Stimulated activated CD4-positive, alpha-beta T cell treated with anti-CD3 and anti-CD28 coated beads, TNF-alpha, amount 100 ng/mL, for 24 hours (primary cell): ENCODE data around the gene BTNL2.
"Not testable (repeated sequence)": the region's sequence is repeated elsewhere in the genome, so short reads cannot be mapped to it uniquely, and the experiment has no call there.

ENCODE experiments used
- DNase-seq, 3 experiments: peaks; one replicate each; pipeline ENCODE4 v3.0.0-alpha.2; 2020; ENCODE audit warnings: low read depth in 3 of 3

The BTNL2 gene

GRCh38 chr6:32370505-32370904 is 36.5 kb downstream of the BTNL2 start:
- DNase-seq, result no peak

- DNase-seq, result no peak
Observed at GRCh38 chr6:32369660-32370059, 37.3 kb downstream of the BTNL2 start.

GRCh38 chr6:32367644-32368043 is 39.3 kb downstream of the BTNL2 start:
- DNase-seq, result no peak

- not testable (repeated sequence) for DNase-seq
Observed at GRCh38 chr6:32359225-32359624, 47.8 kb downstream of the BTNL2 start.

- not testable (repeated sequence) for DNase-seq
Observed at GRCh38 chr6:32358548-32358947, 48.4 kb downstream of the BTNL2 start.

GRCh38 chr6:32355018-32355417 is 52.0 kb downstream of the BTNL2 start:
- no peak for DNase-seq

- no peak for DNase-seq
Observed at GRCh38 chr6:32353348-32353747, 53.6 kb downstream of the BTNL2 start.
